Immature natural killer cell (primary cell): Measurements from ENCODE around the gene LAMB1. TPM values are rescaled to one million over a fixed set of nuclear protein-coding genes. Genes with fewer than 3 reads are reported as not detected.
"Not testable (repeated sequence)": the region's sequence is repeated elsewhere in the genome, so short reads cannot be mapped to it uniquely, and the experiment has no call there.

ENCODE experiments used
- DNase-seq, 3 donors: peaks; one replicate each; pipeline ENCODE4 v3.0.0; 2022; ENCODE audit warnings: mixed read lengths in 1 of 3
- H3K27ac Mint-ChIP-seq, 6 donors: one replicate each; pipeline ENCODE4 v1.8.0; 2020; ENCODE audit warnings: mixed read lengths in 6 of 6, mild to moderate bottlenecking in 5 of 6, inconsistent platforms in 4 of 6, moderate library complexity in 3 of 6
- H3K27me3 Mint-ChIP-seq, 3 donors: one replicate each; pipeline ENCODE4 v1.8.0; 2020 to 2021; ENCODE audit warnings: low read depth in 3 of 3, mild to moderate bottlenecking in 3 of 3, mixed read lengths in 3 of 3, moderate library complexity in 3 of 3, inconsistent platforms in 1 of 3
- H3K36me3 Mint-ChIP-seq, 3 donors: one replicate each; pipeline ENCODE4 v1.8.0; 2020; ENCODE audit warnings: mixed read lengths in 3 of 3, inconsistent platforms in 2 of 3, mild to moderate bottlenecking in 2 of 3
- H3K4me1 Mint-ChIP-seq, 2 donors: one replicate each; pipeline ENCODE4 v1.8.0; 2020; ENCODE audit warnings: inconsistent platforms in 2 of 2, mild to moderate bottlenecking in 2 of 2, mixed read lengths in 2 of 2, moderate library complexity in 1 of 2
- H3K4me3 Mint-ChIP-seq, 5 donors: one replicate each; pipeline ENCODE4 v1.8.0; 2020; ENCODE audit warnings: mild to moderate bottlenecking in 5 of 5, mixed read lengths in 5 of 5, inconsistent platforms in 3 of 5, moderate library complexity in 3 of 5
- H3K9me3 Mint-ChIP-seq, 6 donors: one replicate each; pipeline ENCODE4 v1.8.0; 2020; ENCODE audit warnings: mild to moderate bottlenecking in 6 of 6, mixed read lengths in 6 of 6, inconsistent platforms in 4 of 6, moderate library complexity in 3 of 6
- polyA plus RNA-seq, 3 donors: library from polyadenylated mRNA; unstranded; fragments of 300-500 nt; fragmentation: Illumina TruSeq; gene quantifications; one replicate each; pipeline ENCODE4 v1.2.3, GENCODE V29; 2021

Gene LAMB1
- polyA plus RNA-seq, 3 donors from 2014 or later = 0.77 TPM; not detected in 2

- Mint-ChIP-seq H3K4me1 (no peaks in the 10 kb centered on the region), H3K4me3 (no peak overlapping the region), H3K9me3 (no peaks in the 10 kb centered on the region), H3K27me3 (peaks cover 0 to 5% (median 0%) of the 10 kb centered on the region in 3 donors), H3K27ac (no peak overlapping the region), H3K36me3 (no peaks in the 10 kb centered on the region)
- DNase-seq = no peak
These were observed 36.2 kb downstream of the LAMB1 start for GRCh38 chr7:107966711-107967110.

GRCh38 chr7:107964510-107964909 is 38.5 kb downstream of the LAMB1 start:
- Mint-ChIP-seq H3K36me3 (no peaks in the 10 kb centered on the region), H3K4me1 (no peaks in the 10 kb centered on the region), H3K4me3 (no peak overlapping the region), H3K27me3 (peaks cover 0 to 5% (median 1%) of the 10 kb centered on the region in 3 donors), H3K27ac (no peak overlapping the region), H3K9me3 (no peaks in the 10 kb centered on the region)
- no peak for DNase-seq

- Mint-ChIP-seq H3K36me3 (no peaks in the 10 kb centered on the region), H3K4me1 (no peaks in the 10 kb centered on the region), H3K9me3 (no peaks in the 10 kb centered on the region), H3K27me3 (peaks cover 0 to 9% (median 1%) of the 10 kb centered on the region in 3 donors), H3K4me3 (no peak overlapping the region), H3K27ac (no peak overlapping the region)
- no peak for DNase-seq
These were observed 40.1 kb downstream of the LAMB1 start for GRCh38 chr7:107962817-107963216.

- Mint-ChIP-seq H3K9me3 (no peaks in the 10 kb centered on the region), H3K27ac (no peak overlapping the region), H3K36me3 (no peaks in the 10 kb centered on the region), H3K4me1 (no peaks in the 10 kb centered on the region), H3K4me3 (no peak overlapping the region), H3K27me3 (peaks cover 0 to 9% (median 1%) of the 10 kb centered on the region in 3 donors)
- DNase-seq = no peak
These were observed 41.6 kb downstream of the LAMB1 start for GRCh38 chr7:107961405-107961804.

GRCh38 chr7:107960272-107960671 is 42.7 kb downstream of the LAMB1 start:
- no peaks in the 10 kb centered on the region for H3K9me3 Mint-ChIP-seq
- no peak overlapping the region for H3K27ac Mint-ChIP-seq
- peaks cover 0 to 14% (median 1%) of the 10 kb centered on the region in 3 donors for H3K27me3 Mint-ChIP-seq
- H3K4me1 Mint-ChIP-seq = no peaks in the 10 kb centered on the region
- no peak for DNase-seq
- H3K4me3 Mint-ChIP-seq = no peak overlapping the region
- H3K36me3 Mint-ChIP-seq = no peaks in the 10 kb centered on the region

GRCh38 chr7:107959527-107959898 is 43.4 kb downstream of the LAMB1 start:
- no peak overlapping the region for H3K4me3 Mint-ChIP-seq
- H3K9me3 Mint-ChIP-seq = no peaks in the 10 kb centered on the region
- H3K27ac Mint-ChIP-seq = no peak overlapping the region
- no peaks in the 10 kb centered on the region for H3K36me3 Mint-ChIP-seq
- no peaks in the 10 kb centered on the region for H3K4me1 Mint-ChIP-seq
- H3K27me3 Mint-ChIP-seq = peaks cover 0 to 10% (median 1%) of the 10 kb centered on the region in 3 donors
- no peak for DNase-seq

GRCh38 chr7:107958764-107959526 is 44.0 kb downstream of the LAMB1 start:
- H3K36me3 Mint-ChIP-seq = no peaks in the 10 kb centered on the region
- peaks cover 0 to 10% (median 1%) of the 10 kb centered on the region in 3 donors for H3K27me3 Mint-ChIP-seq
- no peaks in the 10 kb centered on the region for H3K4me1 Mint-ChIP-seq
- no peaks in the 10 kb centered on the region for H3K9me3 Mint-ChIP-seq
- no peak for DNase-seq
- no peak overlapping the region for H3K4me3 Mint-ChIP-seq
- H3K27ac Mint-ChIP-seq = no peak overlapping the region

GRCh38 chr7:107957436-107957835 is 45.5 kb downstream of the LAMB1 start:
- no peaks in the 10 kb centered on the region for H3K4me1 Mint-ChIP-seq
- H3K27me3 Mint-ChIP-seq = peaks cover 0 to 10% (median 1%) of the 10 kb centered on the region in 3 donors
- no peak overlapping the region for H3K27ac Mint-ChIP-seq
- H3K36me3 Mint-ChIP-seq = no peaks in the 10 kb centered on the region
- H3K9me3 Mint-ChIP-seq = no peaks in the 10 kb centered on the region
- no peak for DNase-seq
- no peak overlapping the region for H3K4me3 Mint-ChIP-seq

GRCh38 chr7:107956950-107957349 is 46.0 kb downstream of the LAMB1 start:
- not testable (repeated sequence) for H3K9me3 Mint-ChIP-seq, H3K4me3 Mint-ChIP-seq, H3K36me3 Mint-ChIP-seq, H3K27ac Mint-ChIP-seq, H3K4me1 Mint-ChIP-seq, DNase-seq
- H3K27me3 Mint-ChIP-seq = peaks cover 0 to 10% (median 1%) of the 10 kb centered on the region in 3 donors

- DNase-seq = no peak
- Mint-ChIP-seq H3K4me1 (no peaks in the 10 kb centered on the region), H3K27ac (no peak overlapping the region)
These were observed 47.6 kb downstream of the LAMB1 start for GRCh38 chr7:107955394-107955793.

GRCh38 chr7:107953924-107954303 is 49.0 kb downstream of the LAMB1 start:
- no peak overlapping the region for H3K4me3 Mint-ChIP-seq
- DNase-seq = no peak
- no peaks in the 10 kb centered on the region for H3K9me3 Mint-ChIP-seq
- H3K27me3 Mint-ChIP-seq = peaks cover 0 to 20% (median 2%) of the 10 kb centered on the region in 3 donors
- H3K27ac Mint-ChIP-seq = no peak overlapping the region
- no peaks in the 10 kb centered on the region for H3K36me3 Mint-ChIP-seq
- H3K4me1 Mint-ChIP-seq = no peaks in the 10 kb centered on the region

More at GRCh38 chr7:107955394-107955793, 47.6 kb downstream of the LAMB1 start:
- H3K36me3 Mint-ChIP-seq = no peaks in the 10 kb centered on the region
- peaks cover 0 to 17% (median 2%) of the 10 kb centered on the region in 3 donors for H3K27me3 Mint-ChIP-seq
- no peaks in the 10 kb centered on the region for H3K9me3 Mint-ChIP-seq
- H3K4me3 Mint-ChIP-seq = no peak overlapping the region

GRCh38 chr7:107953265-107953923 is 49.6 kb downstream of the LAMB1 start:
- no peak for DNase-seq
- Mint-ChIP-seq H3K27ac (no peak overlapping the region), H3K27me3 (peaks cover 0 to 17% (median 2%) of the 10 kb centered on the region in 3 donors), H3K36me3 (no peaks in the 10 kb centered on the region), H3K9me3 (no peaks in the 10 kb centered on the region), H3K4me1 (no peaks in the 10 kb centered on the region), H3K4me3 (no peak overlapping the region)

- peaks cover 0 to 17% (median 2%) of the 10 kb centered on the region in 3 donors for H3K27me3 Mint-ChIP-seq
These were observed 51.1 kb downstream of the LAMB1 start for GRCh38 chr7:107951896-107952295.

GRCh38 chr7:107951172-107951787 is 51.7 kb downstream of the LAMB1 start:
- DNase-seq = no peak

More at GRCh38 chr7:107951896-107952295, 51.1 kb downstream of the LAMB1 start:
- H3K36me3 Mint-ChIP-seq = no peaks in the 10 kb centered on the region
- H3K4me1 Mint-ChIP-seq = no peaks in the 10 kb centered on the region
- H3K4me3 Mint-ChIP-seq = no peak overlapping the region
- H3K27ac Mint-ChIP-seq = no peak overlapping the region
- no peak for DNase-seq
- no peaks in the 10 kb centered on the region for H3K9me3 Mint-ChIP-seq

More at GRCh38 chr7:107951172-107951787, 51.7 kb downstream of the LAMB1 start:
- Mint-ChIP-seq H3K4me3 (no peak overlapping the region), H3K36me3 (no peaks in the 10 kb centered on the region), H3K27ac (no peak overlapping the region), H3K9me3 (no peaks in the 10 kb centered on the region), H3K27me3 (peaks cover 0 to 17% (median 2%) of the 10 kb centered on the region in 3 donors), H3K4me1 (no peaks in the 10 kb centered on the region)
